Fibroblast of skin of abdomen (primary cell): ENCODE measurements around the gene PPFIBP2.
A peak's percentile ranks its signal among the peaks of the same experiment; 100 is the strongest.

Source experiments
- DNase-seq: peaks from one replicate; pipeline ENCODE4 v3.0.0-alpha.2; 2013

PPFIBP2 gene

GRCh38 chr11:7527029-7527428, 13.2 kb downstream of the PPFIBP2 start:
- no peak for DNase-seq

DNA sequence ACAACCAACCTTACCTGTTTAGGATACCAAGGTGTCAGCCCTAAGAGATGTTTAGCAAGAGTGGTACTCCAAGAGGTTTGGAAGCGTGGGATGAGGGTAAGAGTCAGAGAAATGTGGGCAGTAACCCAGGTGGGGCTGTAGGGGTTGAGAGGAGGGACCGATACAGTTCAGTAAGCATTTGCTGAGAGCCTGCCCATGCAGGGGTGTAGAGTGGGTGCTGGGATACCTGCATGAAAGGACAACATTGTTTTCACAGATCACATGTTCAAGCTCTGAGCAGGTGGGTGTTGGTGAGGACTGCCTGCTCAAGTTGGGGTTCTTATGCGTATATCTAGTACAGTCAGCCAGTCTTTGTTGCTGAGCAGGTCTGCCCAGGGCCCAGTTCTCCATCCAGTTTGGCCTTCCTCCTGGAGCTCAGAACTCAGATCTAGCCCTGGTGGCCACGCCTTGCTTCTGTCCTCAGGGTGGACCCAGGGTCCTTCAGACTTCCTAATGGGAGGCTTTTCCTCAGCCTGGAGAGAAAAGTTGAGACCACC, 14.8 kb downstream of the PPFIBP2 start:
- no peak for DNase-seq

DNA sequence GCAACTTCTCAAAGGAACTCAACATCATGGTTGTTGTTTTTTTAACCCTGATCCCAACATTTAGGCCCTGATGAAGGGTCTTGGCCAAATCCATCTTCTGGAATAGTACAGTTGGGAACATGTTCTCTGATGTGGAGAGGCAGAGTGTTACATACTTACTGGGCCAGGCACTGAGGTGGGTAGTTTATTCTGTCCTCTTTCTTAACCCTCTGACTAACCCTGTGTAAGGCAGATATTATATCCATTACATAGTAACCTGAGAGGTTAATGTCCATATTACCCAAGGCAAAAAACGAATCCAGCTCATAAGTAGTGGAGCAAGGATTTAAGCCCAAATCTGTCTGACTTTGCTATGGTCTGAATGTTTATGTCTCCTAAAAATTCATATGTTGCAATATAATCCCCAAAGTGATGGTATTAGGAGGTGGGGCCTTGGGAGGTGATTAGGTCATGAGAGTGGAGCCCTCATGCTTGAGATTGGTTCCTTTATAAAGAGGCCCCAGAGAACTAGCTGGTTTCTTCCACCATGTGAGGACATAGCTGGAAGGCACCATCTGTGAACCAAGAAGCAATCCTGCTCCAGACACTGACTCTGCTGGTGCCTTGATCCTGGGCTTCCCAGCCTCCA, 16.3 kb downstream of the PPFIBP2 start:
- no peak for DNase-seq

GRCh38 chr11:7531011-7531410, 17.2 kb downstream of the PPFIBP2 start:
- no peak for DNase-seq

- no peak for DNase-seq
Observed at GRCh38 chr11:7532405-7533145, 18.8 kb downstream of the PPFIBP2 start.

GRCh38 chr11:7533199-7534041, 19.6 kb downstream of the PPFIBP2 start:
- no peak for DNase-seq

- no peak for DNase-seq
Observed at GRCh38 chr11:7534042-7534378, 20.2 kb downstream of the PPFIBP2 start.

DNA sequence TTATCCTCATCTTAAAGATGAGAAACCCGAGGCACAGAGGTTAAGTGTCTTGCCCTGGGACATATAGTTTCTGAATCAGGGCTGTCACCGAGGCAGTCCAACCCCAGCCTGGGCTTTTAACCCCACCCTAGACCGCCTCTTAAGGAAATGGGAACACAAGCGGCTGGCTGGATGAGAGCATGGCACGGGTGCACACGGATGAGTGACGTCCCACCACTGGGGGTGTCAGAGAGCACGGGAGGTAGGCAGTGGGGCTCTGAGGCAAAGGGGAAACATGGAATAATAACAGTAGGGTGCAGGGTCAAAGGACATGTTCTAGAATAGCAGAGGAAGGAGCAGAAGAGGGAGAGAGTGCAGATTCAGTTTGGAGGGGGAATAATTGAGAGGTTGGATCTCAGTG, 22.3 kb downstream of the PPFIBP2 start:
- no peak for DNase-seq

DNA sequence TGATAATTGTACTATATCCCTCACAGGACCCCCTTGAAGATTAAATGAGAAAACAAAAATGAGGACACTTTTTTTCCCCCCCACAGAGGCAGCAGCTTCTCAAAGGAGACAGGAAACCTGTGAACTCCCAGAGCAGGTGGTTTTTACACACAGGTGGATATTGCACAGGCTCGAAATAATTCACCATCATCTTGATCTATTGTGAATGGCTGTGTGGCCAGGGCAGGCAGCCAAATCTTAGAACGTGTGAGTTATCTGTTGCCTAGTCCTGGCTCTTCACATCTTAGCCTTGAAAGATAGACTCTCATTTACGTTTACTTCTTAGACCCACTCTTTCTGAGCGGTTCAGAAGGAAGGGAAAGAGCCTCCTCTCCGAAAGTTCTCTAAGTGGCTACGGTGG, 23.5 kb downstream of the PPFIBP2 start:
- DNase-seq: no peak

- DNase-seq: no peak
Observed at GRCh38 chr11:7538031-7538430, 24.2 kb downstream of the PPFIBP2 start.

- DNase-seq: no peak
Observed at GRCh38 chr11:7538466-7539454, 25.0 kb downstream of the PPFIBP2 start.

- no peak for DNase-seq
Observed at GRCh38 chr11:7540830-7541555, 27.2 kb downstream of the PPFIBP2 start.

- no peak for DNase-seq
Observed at GRCh38 chr11:7543302-7543701, 29.5 kb downstream of the PPFIBP2 start.

DNA sequence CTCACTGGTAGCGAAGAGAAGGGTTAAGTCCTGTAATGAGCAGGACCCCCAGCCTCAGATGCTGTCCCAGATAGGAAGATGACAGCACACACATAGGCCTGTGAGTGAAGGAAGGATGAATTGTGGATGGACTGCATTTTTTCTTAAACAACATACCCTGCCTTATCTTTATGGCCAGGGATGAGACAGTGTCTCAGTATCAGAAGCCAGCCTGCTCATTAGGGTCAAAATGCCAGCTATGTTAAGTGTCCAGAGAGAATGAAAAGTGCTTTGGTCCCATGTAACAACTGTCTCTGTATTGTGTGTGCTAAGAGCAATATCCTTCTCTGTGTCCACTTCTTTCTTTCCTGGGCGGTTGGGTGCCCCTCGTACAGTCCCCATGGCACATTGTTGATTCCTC, 30.2 kb downstream of the PPFIBP2 start:
- DNase-seq: no peak

DNA sequence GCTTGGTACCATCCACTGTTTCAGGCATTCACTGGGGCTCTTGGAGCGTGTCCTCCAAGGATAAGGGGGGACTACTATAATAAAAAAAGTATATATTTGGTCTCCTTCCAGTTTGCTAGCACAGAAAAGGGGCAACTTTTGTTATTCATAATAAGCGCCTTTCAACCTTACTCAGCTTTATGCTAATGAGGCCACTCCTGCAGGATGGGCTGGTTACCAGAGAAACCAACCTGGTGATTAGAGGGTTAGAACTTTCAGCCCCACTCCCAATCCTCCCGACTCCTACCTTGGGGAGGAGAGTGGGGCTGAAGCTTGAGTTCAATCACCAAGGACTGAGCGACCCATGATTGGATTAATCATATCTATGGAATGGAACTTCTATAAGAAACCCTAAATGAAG, 31.8 kb downstream of the PPFIBP2 start:
- DNase-seq: no peak

DNA sequence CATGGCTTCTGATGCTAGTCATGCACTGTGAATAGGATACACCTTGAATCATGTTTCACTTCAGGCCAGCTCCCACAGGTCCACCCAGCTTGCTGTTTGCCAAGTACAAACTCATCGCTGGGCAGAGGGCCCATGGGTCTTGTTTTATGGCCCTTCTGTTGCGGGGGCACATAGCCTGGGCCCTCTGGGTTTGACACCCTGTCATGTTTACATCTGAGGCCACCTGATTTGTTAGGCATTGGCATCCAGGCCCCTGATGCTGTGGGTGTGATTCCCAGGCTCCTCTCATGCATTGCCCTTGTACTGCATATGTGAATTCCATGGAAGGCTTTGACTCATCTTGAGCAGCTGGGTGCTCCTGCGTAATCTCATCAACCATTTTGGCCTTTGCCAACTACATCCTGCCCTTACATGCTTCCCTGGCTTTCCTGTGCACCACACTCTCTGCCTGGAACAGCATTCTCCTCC, 32.6 kb downstream of the PPFIBP2 start:
- DNase-seq: no peak

- DNase-seq: no peak
Observed at GRCh38 chr11:7547687-7548086, 33.9 kb downstream of the PPFIBP2 start.

- DNase-seq: no peak
Observed at GRCh38 chr11:7548659-7549274, 35.0 kb downstream of the PPFIBP2 start.

DNA sequence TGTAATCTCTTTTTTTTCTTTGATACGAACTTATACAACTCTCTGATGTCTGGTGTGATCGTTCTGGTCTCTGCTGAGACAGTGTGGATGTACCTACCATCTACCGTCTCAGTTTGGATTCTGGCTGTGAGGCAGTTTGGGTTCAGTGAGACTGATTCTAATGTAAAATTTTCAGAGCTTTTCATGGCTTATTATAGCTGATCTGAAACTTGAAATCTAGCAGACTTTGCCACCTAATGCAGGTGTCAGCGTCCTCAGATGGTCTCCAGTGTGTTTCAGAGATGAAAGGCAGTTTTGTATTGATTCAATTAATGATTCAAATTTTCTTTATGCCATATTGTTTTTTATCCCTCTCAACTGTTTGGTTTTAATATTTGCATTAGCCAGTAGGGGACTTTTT, 35.9 kb downstream of the PPFIBP2 start:
- no peak for DNase-seq

DNA sequence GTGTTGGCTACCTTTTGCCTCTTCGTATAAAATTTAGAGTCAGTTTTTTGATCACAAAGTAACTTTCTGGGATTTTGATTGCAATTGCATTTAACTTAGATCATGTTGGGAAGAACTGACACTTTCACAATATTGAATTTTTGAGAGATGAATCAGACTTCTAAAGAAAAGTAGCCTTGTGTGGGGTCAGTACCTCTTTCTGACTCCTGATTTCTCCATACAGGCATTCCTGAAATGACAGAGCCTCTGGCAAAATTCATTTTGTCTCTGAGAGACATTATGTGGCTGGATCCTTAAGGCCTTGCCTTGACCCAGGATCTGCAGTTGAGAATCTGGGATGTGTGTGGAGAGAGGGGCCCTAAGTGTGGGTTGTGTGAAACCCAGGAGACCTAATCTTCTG, 37.8 kb downstream of the PPFIBP2 start:
- DNase-seq: peak; percentile 79

GRCh38 chr11:7552666-7553065, 38.9 kb downstream of the PPFIBP2 start:
- no peak for DNase-seq
